Measurements from ENCODE around the gene VEZT.
"Not testable (repeated sequence)": the region's sequence is repeated elsewhere in the genome, so short reads cannot be mapped to it uniquely, and the experiment has no call there.

The VEZT gene

DNA sequence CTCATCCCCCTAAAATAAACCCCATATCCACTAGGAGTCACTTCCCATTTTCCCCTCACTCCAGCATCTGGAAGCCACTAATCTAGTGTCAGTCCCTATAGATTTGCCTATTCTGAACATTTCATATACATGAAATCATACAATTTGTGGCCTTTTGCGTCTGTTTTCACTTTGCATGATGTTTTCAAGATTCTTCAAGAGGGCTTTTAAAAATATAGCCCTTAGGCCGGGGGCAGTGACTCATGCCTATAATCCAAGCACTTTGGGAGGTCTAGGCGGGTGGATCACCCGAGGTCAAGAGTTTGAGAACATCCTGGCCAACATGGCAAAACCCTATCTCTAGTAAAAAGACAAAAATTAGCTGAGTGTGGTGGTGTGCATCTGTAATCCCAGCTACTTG lies 104.7 kb downstream of the VEZT start:
- no peaks in the 10 kb centered on the region for H3K36me3 ChIP-seq (ENCODE audit: control insufficient read depth in 4 of 4, insufficient read depth in 4 of 4, low read length in 3 of 4)
- H3K27ac ChIP-seq (ENCODE audit: insufficient read depth in 1 of 2, low read depth in 1 of 2, low read length in 2 of 2, poor library complexity in 1 of 2, severe bottlenecking in 2 of 2) = no peak overlapping the region
- H3K27me3 ChIP-seq (replicated peaks in 2 of 5; ENCODE audit: control insufficient read depth in 4 of 5, insufficient read depth in 5 of 5, low read length in 4 of 5) = no peaks in the 10 kb centered on the region
- 100% methylated on average over 3 of the region's 4 CpGs for WGBS (ENCODE audit: insufficient coverage)
- no peaks in the 10 kb centered on the region for H3K4me1 ChIP-seq (ENCODE audit: control extremely low read depth in 1 of 4, control insufficient read depth in 4 of 4, insufficient read depth in 4 of 4, low read length in 3 of 4)
- CTCF ChIA-PET = no interaction called here
- POLR2A ChIA-PET = no interaction called here
- DNase-seq = no peak
- no peaks in the 10 kb centered on the region for H3K9me3 ChIP-seq (ENCODE audit: control extremely low read depth in 1 of 5, control insufficient read depth in 4 of 5, insufficient read depth in 2 of 5, low read depth in 1 of 5, low read length in 4 of 5)
- no peak overlapping the region for H3K4me3 ChIP-seq (ENCODE audit: control insufficient read depth in 1 of 7, extremely low read depth in 1 of 7, insufficient read depth in 4 of 7, low read depth in 2 of 7, low read length in 6 of 7)

DNA sequence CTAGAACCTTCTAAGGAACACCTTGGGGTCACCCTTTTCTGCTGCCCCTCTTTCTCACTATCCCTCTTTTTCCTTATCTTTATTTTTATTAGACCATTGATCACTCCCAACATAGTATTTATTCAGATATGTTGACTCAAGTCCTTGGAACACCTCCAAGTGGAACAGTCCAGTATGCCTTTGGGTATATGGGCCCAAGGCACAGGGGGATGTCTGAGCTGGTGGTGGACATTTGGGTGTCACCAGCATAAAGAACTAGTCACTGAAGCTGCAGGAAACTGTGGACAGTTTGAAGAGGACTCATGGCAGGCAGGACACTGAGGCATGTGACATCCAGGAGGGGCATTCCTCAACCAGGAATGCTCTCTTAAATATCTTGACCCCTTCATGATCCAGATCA lies 105.6 kb downstream of the VEZT start:
- POLR2A ChIA-PET = no interaction called here
- DNase-seq = no peak
- H3K27me3 ChIP-seq (replicated peaks in 2 of 5; ENCODE audit: control insufficient read depth in 4 of 5, insufficient read depth in 5 of 5, low read length in 4 of 5) = no peaks in the 10 kb centered on the region
- H3K9me3 ChIP-seq (ENCODE audit: control extremely low read depth in 1 of 5, control insufficient read depth in 4 of 5, insufficient read depth in 2 of 5, low read depth in 1 of 5, low read length in 4 of 5) = no peaks in the 10 kb centered on the region
- H3K36me3 ChIP-seq (ENCODE audit: control insufficient read depth in 4 of 4, insufficient read depth in 4 of 4, low read length in 3 of 4) = no peaks in the 10 kb centered on the region
- H3K4me1 ChIP-seq (ENCODE audit: control extremely low read depth in 1 of 4, control insufficient read depth in 4 of 4, insufficient read depth in 4 of 4, low read length in 3 of 4) = no peaks in the 10 kb centered on the region
- CTCF ChIA-PET = interaction anchor here (0.8 kb wide), 1 partner anchor 9 kb away, joined by 3 read pairs; no protein-coding TSS in a partner anchor
- no peak overlapping the region for H3K27ac ChIP-seq (ENCODE audit: insufficient read depth in 1 of 2, low read depth in 1 of 2, low read length in 2 of 2, poor library complexity in 1 of 2, severe bottlenecking in 2 of 2)
- no peak overlapping the region for H3K4me3 ChIP-seq (ENCODE audit: control insufficient read depth in 1 of 7, extremely low read depth in 1 of 7, insufficient read depth in 4 of 7, low read depth in 2 of 7, low read length in 6 of 7)

DNA sequence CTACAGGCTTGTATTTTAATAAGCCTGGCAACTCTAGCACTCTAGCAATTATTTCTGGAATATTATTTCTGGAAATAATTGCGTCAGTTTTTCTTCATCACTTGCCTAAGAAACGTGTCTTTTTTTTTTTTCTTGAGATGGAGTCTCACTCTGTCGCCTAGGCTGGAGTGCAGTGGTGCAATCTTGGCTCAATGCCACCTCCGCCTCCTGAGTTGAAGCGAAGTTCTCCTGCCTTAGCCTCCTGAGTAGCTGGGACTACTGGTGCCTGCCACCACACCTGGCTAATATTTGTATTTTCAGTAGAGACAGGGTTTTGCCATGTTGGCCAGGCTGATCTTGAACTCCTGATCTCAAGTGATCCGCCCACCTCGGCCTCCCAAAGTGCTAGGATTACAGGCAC lies 106.6 kb downstream of the VEZT start:
- H3K27ac ChIP-seq (ENCODE audit: insufficient read depth in 1 of 2, low read depth in 1 of 2, low read length in 2 of 2, poor library complexity in 1 of 2, severe bottlenecking in 2 of 2); H3K27me3 ChIP-seq (replicated peaks in 2 of 5; ENCODE audit: control insufficient read depth in 4 of 5, insufficient read depth in 5 of 5, low read length in 4 of 5); H3K4me1 ChIP-seq (ENCODE audit: control extremely low read depth in 1 of 4, control insufficient read depth in 4 of 4, insufficient read depth in 4 of 4, low read length in 3 of 4); H3K36me3 ChIP-seq (ENCODE audit: control insufficient read depth in 4 of 4, insufficient read depth in 4 of 4, low read length in 3 of 4); POLR2A ChIA-PET; CTCF ChIA-PET; DNase-seq; H3K9me3 ChIP-seq (ENCODE audit: control extremely low read depth in 1 of 5, control insufficient read depth in 4 of 5, insufficient read depth in 2 of 5, low read depth in 1 of 5, low read length in 4 of 5); H3K4me3 ChIP-seq (ENCODE audit: control insufficient read depth in 1 of 7, extremely low read depth in 1 of 7, insufficient read depth in 4 of 7, low read depth in 2 of 7, low read length in 6 of 7): not testable (repeated sequence)
- WGBS (ENCODE audit: insufficient coverage) = 94% methylated on average over 7 of the region's 7 CpGs

DNA sequence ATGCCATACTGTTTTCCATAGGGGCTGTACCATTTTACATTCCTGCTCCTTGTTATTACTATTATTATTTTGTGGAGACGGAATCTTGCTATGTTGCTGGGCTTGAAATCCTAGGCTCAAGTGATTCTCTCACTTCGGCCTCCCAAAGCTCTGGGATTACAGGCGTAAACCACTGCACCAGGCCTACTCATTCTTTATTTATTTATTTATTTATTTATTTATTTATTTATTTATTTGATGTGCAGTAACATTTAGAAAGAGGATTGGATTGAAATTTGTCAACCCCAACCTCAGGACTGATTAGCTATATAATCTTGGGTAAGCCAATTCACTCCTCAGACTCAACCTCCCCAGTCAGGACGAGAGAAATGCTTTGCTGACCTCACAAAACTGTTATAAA lies 107.9 kb downstream of the VEZT start:
- CTCF ChIA-PET = no interaction called here
- POLR2A ChIA-PET = no interaction called here
- DNase-seq = no peak

DNA sequence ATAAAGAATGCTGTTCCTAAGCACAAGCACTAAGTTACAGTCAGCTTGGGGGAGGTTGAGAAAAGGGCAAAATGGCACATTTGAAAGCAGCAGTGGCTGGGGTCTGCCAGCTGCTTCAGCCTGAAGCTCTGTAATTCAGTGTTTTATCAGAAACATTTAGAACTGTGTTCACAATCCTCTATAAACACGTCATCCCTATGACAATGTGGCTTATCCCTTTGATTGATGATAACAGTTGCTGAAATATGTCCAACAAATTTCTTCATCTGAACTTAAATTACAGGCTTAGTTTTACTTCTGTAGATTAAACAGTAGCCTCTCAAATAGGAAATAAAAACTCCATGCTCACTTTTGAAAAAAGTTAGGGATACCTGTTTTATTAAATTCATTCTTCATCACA lies 108.8 kb downstream of the VEZT start:
- H3K36me3 ChIP-seq (ENCODE audit: control insufficient read depth in 4 of 4, insufficient read depth in 4 of 4, low read length in 3 of 4) = no peaks in the 10 kb centered on the region
- no peak overlapping the region for H3K4me3 ChIP-seq (ENCODE audit: control insufficient read depth in 1 of 7, extremely low read depth in 1 of 7, insufficient read depth in 4 of 7, low read depth in 2 of 7, low read length in 6 of 7)
- no CpG with 5 or more reads among the region's 1 CpG for WGBS (ENCODE audit: insufficient coverage)
- CTCF ChIA-PET = interaction anchor here (0.8 kb wide), 1 partner anchor 15 kb away, joined by 3 read pairs; no protein-coding TSS in a partner anchor
- no peak for DNase-seq
- H3K9me3 ChIP-seq (ENCODE audit: control extremely low read depth in 1 of 5, control insufficient read depth in 4 of 5, insufficient read depth in 2 of 5, low read depth in 1 of 5, low read length in 4 of 5) = no peaks in the 10 kb centered on the region
- POLR2A ChIA-PET = no interaction called here
- H3K27ac ChIP-seq (ENCODE audit: insufficient read depth in 1 of 2, low read depth in 1 of 2, low read length in 2 of 2, poor library complexity in 1 of 2, severe bottlenecking in 2 of 2) = no peak overlapping the region
- H3K4me1 ChIP-seq (ENCODE audit: control extremely low read depth in 1 of 4, control insufficient read depth in 4 of 4, insufficient read depth in 4 of 4, low read length in 3 of 4) = no peaks in the 10 kb centered on the region
- no peaks in the 10 kb centered on the region for H3K27me3 ChIP-seq (replicated peaks in 2 of 5; ENCODE audit: control insufficient read depth in 4 of 5, insufficient read depth in 5 of 5, low read length in 4 of 5)

More for the DNA sequence above, 107.9 kb downstream of the VEZT start:
- H3K27ac ChIP-seq (ENCODE audit: insufficient read depth in 1 of 2, low read depth in 1 of 2, low read length in 2 of 2, poor library complexity in 1 of 2, severe bottlenecking in 2 of 2) = no peak overlapping the region
- no peak overlapping the region for H3K4me3 ChIP-seq (ENCODE audit: control insufficient read depth in 1 of 7, extremely low read depth in 1 of 7, insufficient read depth in 4 of 7, low read depth in 2 of 7, low read length in 6 of 7)
- H3K36me3 ChIP-seq (ENCODE audit: control insufficient read depth in 4 of 4, insufficient read depth in 4 of 4, low read length in 3 of 4) = no peaks in the 10 kb centered on the region
- no peaks in the 10 kb centered on the region for H3K9me3 ChIP-seq (ENCODE audit: control extremely low read depth in 1 of 5, control insufficient read depth in 4 of 5, insufficient read depth in 2 of 5, low read depth in 1 of 5, low read length in 4 of 5)
- WGBS (ENCODE audit: insufficient coverage) = no CpG with 5 or more reads among the region's 4 CpGs
- H3K27me3 ChIP-seq (replicated peaks in 2 of 5; ENCODE audit: control insufficient read depth in 4 of 5, insufficient read depth in 5 of 5, low read length in 4 of 5) = no peaks in the 10 kb centered on the region
- H3K4me1 ChIP-seq (ENCODE audit: control extremely low read depth in 1 of 4, control insufficient read depth in 4 of 4, insufficient read depth in 4 of 4, low read length in 3 of 4) = no peaks in the 10 kb centered on the region

DNA sequence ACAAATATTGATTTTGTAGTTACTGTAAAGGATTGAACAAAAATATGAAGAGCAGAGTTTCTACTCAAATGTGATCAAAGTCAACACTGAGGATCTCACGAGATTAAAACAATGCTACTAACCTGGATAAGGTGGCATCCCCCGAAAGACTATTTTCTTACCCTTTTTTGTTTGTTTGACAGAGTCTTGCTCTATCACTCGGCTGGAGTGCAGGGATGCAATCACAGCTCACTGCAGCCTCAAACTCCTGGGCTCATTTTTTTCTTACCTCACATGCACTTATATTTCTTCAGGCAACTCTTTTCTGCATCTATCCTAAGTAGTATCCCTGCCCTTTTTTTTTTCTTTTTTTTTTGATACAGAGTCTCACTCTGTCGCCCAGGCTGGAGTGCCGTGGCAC lies 109.2 kb downstream of the VEZT start:
- 88% methylated on average over 5 of the region's 5 CpGs for WGBS (ENCODE audit: insufficient coverage)
- no peaks in the 10 kb centered on the region for H3K36me3 ChIP-seq (ENCODE audit: control insufficient read depth in 4 of 4, insufficient read depth in 4 of 4, low read length in 3 of 4)
- H3K4me3 ChIP-seq (ENCODE audit: control insufficient read depth in 1 of 7, extremely low read depth in 1 of 7, insufficient read depth in 4 of 7, low read depth in 2 of 7, low read length in 6 of 7) = no peak overlapping the region
- H3K27ac ChIP-seq (ENCODE audit: insufficient read depth in 1 of 2, low read depth in 1 of 2, low read length in 2 of 2, poor library complexity in 1 of 2, severe bottlenecking in 2 of 2) = no peak overlapping the region
- no peaks in the 10 kb centered on the region for H3K9me3 ChIP-seq (ENCODE audit: control extremely low read depth in 1 of 5, control insufficient read depth in 4 of 5, insufficient read depth in 2 of 5, low read depth in 1 of 5, low read length in 4 of 5)
- DNase-seq = no peak
- ChIA-PET POLR2A (no interaction called here), CTCF (no interaction called here)
- H3K4me1 ChIP-seq (ENCODE audit: control extremely low read depth in 1 of 4, control insufficient read depth in 4 of 4, insufficient read depth in 4 of 4, low read length in 3 of 4) = no peaks in the 10 kb centered on the region
- H3K27me3 ChIP-seq (replicated peaks in 2 of 5; ENCODE audit: control insufficient read depth in 4 of 5, insufficient read depth in 5 of 5, low read length in 4 of 5) = no peaks in the 10 kb centered on the region

DNA sequence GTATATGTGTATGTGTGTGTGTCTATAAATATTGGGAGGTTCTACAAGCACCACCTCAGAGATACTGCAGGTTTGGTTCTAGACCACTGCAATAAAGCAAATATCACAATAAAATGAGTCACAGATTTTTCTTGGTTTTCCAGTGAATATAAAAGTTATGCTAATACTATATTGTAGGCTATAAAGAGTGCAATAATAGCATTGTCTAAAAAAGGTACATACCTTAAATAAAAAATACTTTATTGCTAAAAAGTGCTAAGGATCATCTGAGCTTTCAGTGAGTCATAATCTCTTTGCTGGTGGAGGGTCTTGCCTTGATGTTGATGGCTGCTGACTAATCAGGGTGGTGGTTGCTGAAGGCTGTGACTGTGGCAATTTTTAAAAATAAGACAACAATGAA lies 111.1 kb downstream of the VEZT start:
- Histone ChIP-seq H3K27me3 (replicated peaks in 2 of 5; ENCODE audit: control insufficient read depth in 4 of 5, insufficient read depth in 5 of 5, low read length in 4 of 5) (no peaks in the 10 kb centered on the region), H3K9me3 (ENCODE audit: control extremely low read depth in 1 of 5, control insufficient read depth in 4 of 5, insufficient read depth in 2 of 5, low read depth in 1 of 5, low read length in 4 of 5) (no peaks in the 10 kb centered on the region), H3K4me1 (ENCODE audit: control extremely low read depth in 1 of 4, control insufficient read depth in 4 of 4, insufficient read depth in 4 of 4, low read length in 3 of 4) (no peaks in the 10 kb centered on the region), H3K36me3 (ENCODE audit: control insufficient read depth in 4 of 4, insufficient read depth in 4 of 4, low read length in 3 of 4) (no peaks in the 10 kb centered on the region), H3K4me3 (ENCODE audit: control insufficient read depth in 1 of 7, extremely low read depth in 1 of 7, insufficient read depth in 4 of 7, low read depth in 2 of 7, low read length in 6 of 7) (no peak overlapping the region), H3K27ac (ENCODE audit: insufficient read depth in 1 of 2, low read depth in 1 of 2, low read length in 2 of 2, poor library complexity in 1 of 2, severe bottlenecking in 2 of 2) (no peak overlapping the region)
- ChIA-PET POLR2A (interaction anchor here (0.6 kb wide), 1 partner anchor 288 kb away, joined by 3 read pairs; no protein-coding TSS in a partner anchor), CTCF (no interaction called here)
- no peak for DNase-seq

DNA sequence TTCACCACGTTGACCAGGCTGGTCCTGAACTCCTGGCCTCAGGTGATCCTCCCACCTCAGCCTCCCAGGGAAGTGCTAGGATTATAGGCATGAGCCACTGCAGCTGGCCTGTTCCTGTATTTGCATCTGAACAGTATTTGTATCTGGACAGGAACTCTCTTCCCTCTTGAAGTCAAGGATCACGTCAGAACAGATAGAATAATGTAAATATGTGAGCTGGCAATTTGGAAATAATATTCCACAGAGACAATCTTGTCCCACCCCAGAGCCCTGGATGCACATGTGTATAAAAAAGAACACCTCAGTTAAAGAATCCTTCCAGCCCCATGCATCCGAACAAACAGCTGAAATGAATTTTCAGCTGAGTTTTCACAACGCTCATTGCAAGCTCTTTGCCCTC lies 118.3 kb downstream of the VEZT start:
- CTCF ChIA-PET = no interaction called here
- Histone ChIP-seq H3K4me3 (ENCODE audit: control insufficient read depth in 1 of 7, extremely low read depth in 1 of 7, insufficient read depth in 4 of 7, low read depth in 2 of 7, low read length in 6 of 7) (no peak overlapping the region), H3K27ac (ENCODE audit: insufficient read depth in 1 of 2, low read depth in 1 of 2, low read length in 2 of 2, poor library complexity in 1 of 2, severe bottlenecking in 2 of 2) (no peak overlapping the region), H3K9me3 (ENCODE audit: control extremely low read depth in 1 of 5, control insufficient read depth in 4 of 5, insufficient read depth in 2 of 5, low read depth in 1 of 5, low read length in 4 of 5) (no peaks in the 10 kb centered on the region), H3K4me1 (ENCODE audit: control extremely low read depth in 1 of 4, control insufficient read depth in 4 of 4, insufficient read depth in 4 of 4, low read length in 3 of 4) (no peaks in the 10 kb centered on the region), H3K27me3 (replicated peaks in 2 of 5; ENCODE audit: control insufficient read depth in 4 of 5, insufficient read depth in 5 of 5, low read length in 4 of 5) (no peaks in the 10 kb centered on the region), H3K36me3 (ENCODE audit: control insufficient read depth in 4 of 4, insufficient read depth in 4 of 4, low read length in 3 of 4) (no peaks in the 10 kb centered on the region)
- WGBS (ENCODE audit: insufficient coverage) = 100% methylated on average over 2 of the region's 4 CpGs
- POLR2A ChIA-PET = no interaction called here
- no peak for DNase-seq
